Transverse colon (tissue), 4 donors: ENCODE data around the gene KAT8. TPM values are rescaled to one million over a fixed set of nuclear protein-coding genes. Genes with fewer than 3 reads are reported as not detected.
"Not testable (repeated sequence)": the region's sequence is repeated elsewhere in the genome, so short reads cannot be mapped to it uniquely, and the experiment has no call there.

Source experiments
- DNase-seq: peaks from one replicate; pipeline ENCODE4 v3.0.0-alpha.2; 2019
- H3K27ac ChIP-seq, 4 donors: fragments of 200-600 bp; sonication (generic); 2 replicates each; pipeline ENCODE4 v1.5.1; 2016 to 2018; ENCODE audit warnings: inconsistent platforms in 4 of 4
- H3K27me3 ChIP-seq: fragments of 200-600 bp; sonication (generic); 2 replicates; pipeline ENCODE4 v1.5.1; 2017; ENCODE audit warnings: inconsistent platforms
- H3K36me3 ChIP-seq, 4 donors: fragments of 200-600 bp; sonication (generic); 2 replicates each; pipeline ENCODE4 v1.5.1; 2017 to 2019; ENCODE audit warnings: inconsistent platforms in 4 of 4
- H3K4me1 ChIP-seq, 4 donors: fragments of 200-600 bp; sonication (generic); 2 replicates each; pipeline ENCODE4 v1.5.1; 2017 to 2020; ENCODE audit warnings: inconsistent platforms in 4 of 4
- H3K4me3 ChIP-seq, 4 donors: fragments of 200-600 bp; sonication (generic); 1 replicate in 1 of 4; 2 replicates in 3 of 4; pipeline versions ENCODE4 v1.5.1 to v1.6.1; 2017 to 2019; ENCODE audit warnings: inconsistent platforms in 4 of 4
- H3K9me3 ChIP-seq, 2 donors: fragments of 200-600 bp; sonication (generic); 2 replicates each; pipeline ENCODE4 v1.5.1; 2017 to 2019; ENCODE audit warnings: inconsistent platforms in 2 of 2
- EP300 ChIP-seq: sonication (generic); formaldehyde crosslinking; IDR thresholded peaks from one replicate; pipeline ENCODE4 v1.6.1; 2017; ENCODE audit warnings: antibody characterized with exemption, low read depth
- POLR2A ChIP-seq: fragments of 450-650 bp; IDR thresholded peaks from one replicate; pipeline ENCODE4 v1.6.1; 2016; ENCODE audit warnings: antibody characterized with exemption, mild to moderate bottlenecking, moderate library complexity
- POLR2AphosphoS5 ChIP-seq, 3 donors: sonication (generic); formaldehyde crosslinking; IDR thresholded peaks; one replicate each; pipeline ENCODE4 v1.6.1; 2016; ENCODE audit warnings: antibody characterized with exemption in 3 of 3
- WGBS, 2 donors: methylation state at CpG; one replicate each; pipeline ENCODE4 v1.1.5; 2018; ENCODE audit warnings: low coverage in 1 of 2; 5-methylcytosine and 5-hydroxymethylcytosine counted together
- in situ Hi-C, 4 donors: fragments of 200-750 bp; cut with MboI; loops; one replicate each; pipeline versions ENCODE4 v1.15.0 to v1.15.1; 2017; ENCODE audit warnings: low sequenced_read_pairs in 3 of 4, low pct_ligation_motif_present in 1 of 4, low pct_unique_long_range_greater_than_20kb in 1 of 4
- intact Hi-C: fragments of 100-400 bp; cut with DNase I; formaldehyde crosslinking; loops from one replicate; pipeline ENCODE4 v1.15.1; 2023; ENCODE audit warnings: low total_unique reads
- total RNA-seq, 4 donors: library from RNA; depleted of rRNA; stranded (reverse); fragments of >200 nt; gene quantifications; one replicate each; pipeline ENCODE4 v1.1.0, GENCODE V29; 2016
- TF ChIP-seq, protein P1 (sequence below), 5 experiments: fragments of 200-600 bp in 3 of 5; fragments of 450-650 bp in 2 of 5; sonication (generic) in 3 of 5; IDR thresholded peaks; 1 replicate in 2 of 5; 2 replicates in 3 of 5; pipeline ENCODE4 v1.5.1; 2016 to 2017; ENCODE audit warnings: antibody characterized with exemption in 5 of 5, inconsistent platforms in 3 of 5, mild to moderate bottlenecking in 2 of 5, moderate library complexity in 1 of 5

The KAT8 gene
- total RNA-seq, 4 donors from 2014 or later, result 61.0 to 93.5 (median 62.1) TPM

DNA sequence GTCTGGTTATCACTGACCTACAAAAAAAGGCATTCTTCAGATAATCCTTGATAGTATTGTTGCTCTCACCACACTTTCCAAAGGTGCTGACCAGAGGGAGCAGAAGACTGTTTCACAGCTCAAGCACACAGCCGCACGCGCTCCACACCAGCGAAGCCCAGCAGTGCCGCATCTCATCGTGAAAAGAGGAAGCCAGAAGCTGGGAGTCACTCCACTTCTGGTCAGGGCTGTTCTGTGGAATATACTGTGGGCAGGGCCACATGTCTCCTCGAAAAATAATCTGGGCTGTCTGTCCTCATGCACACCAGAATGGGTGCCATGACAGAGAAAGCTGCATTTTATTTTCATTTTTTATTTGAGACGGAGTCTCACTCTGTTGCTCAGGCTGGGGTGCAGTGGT lies 39.7 kb downstream of the KAT8 start:
- in situ Hi-C loops, result loop anchor here in 1 of 4 donors (25.0 kb wide), 1 partner anchor 170 kb away; the partner anchor contains the start of gene HSD3B7
- peaks cover 11% of the 10 kb centered on the region for H3K27me3 ChIP-seq
- no peak overlapping the region for H3K27ac ChIP-seq
- H3K36me3 ChIP-seq, result no peaks in the 10 kb centered on the region
- WGBS, 2 donors, result 46 to 50% methylated on average over 2 to 8 of the region's 8 CpGs
- DNase-seq, result peak; percentile 17
- TF ChIP-seq POLR2AphosphoS5 (IDR thresholded peaks at IDR 0.05) (no peak), POLR2A (no peak), EP300 (no peak)
- TF ChIP-seq, protein P1, sequence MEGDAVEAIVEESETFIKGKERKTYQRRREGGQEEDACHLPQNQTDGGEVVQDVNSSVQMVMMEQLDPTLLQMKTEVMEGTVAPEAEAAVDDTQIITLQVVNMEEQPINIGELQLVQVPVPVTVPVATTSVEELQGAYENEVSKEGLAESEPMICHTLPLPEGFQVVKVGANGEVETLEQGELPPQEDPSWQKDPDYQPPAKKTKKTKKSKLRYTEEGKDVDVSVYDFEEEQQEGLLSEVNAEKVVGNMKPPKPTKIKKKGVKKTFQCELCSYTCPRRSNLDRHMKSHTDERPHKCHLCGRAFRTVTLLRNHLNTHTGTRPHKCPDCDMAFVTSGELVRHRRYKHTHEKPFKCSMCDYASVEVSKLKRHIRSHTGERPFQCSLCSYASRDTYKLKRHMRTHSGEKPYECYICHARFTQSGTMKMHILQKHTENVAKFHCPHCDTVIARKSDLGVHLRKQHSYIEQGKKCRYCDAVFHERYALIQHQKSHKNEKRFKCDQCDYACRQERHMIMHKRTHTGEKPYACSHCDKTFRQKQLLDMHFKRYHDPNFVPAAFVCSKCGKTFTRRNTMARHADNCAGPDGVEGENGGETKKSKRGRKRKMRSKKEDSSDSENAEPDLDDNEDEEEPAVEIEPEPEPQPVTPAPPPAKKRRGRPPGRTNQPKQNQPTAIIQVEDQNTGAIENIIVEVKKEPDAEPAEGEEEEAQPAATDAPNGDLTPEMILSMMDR (IDR thresholded peaks at IDR 0.05), result no peak
- intact Hi-C loops, result no loop called here
- H3K4me3 ChIP-seq, result no peak overlapping the region
- H3K9me3 ChIP-seq, result no peaks in the 10 kb centered on the region
- peaks cover 0 to 11% (median 1%) of the 10 kb centered on the region in 4 donors for H3K4me1 ChIP-seq

DNA sequence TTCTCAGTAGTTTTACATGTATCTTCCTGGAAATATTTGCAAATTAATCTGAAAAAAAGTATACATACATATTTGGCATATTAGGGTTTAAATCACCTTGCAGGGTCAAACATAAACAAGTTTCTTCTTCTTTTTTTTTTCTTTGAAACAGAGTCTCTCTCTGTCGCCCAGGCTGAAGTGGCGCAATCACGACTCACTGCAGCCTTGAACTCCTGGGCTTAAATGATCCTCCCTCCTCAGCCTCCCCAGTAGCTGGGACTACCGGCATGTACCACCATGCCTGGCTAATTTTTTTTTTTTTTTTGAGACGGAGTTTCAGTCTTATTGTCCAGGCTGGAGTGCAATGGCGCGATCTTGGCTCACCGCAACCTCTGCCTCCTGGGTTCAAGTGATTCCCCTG lies 49.9 kb downstream of the KAT8 start:
- H3K27me3 ChIP-seq, result no peaks in the 10 kb centered on the region
- no peaks in the 10 kb centered on the region for H3K36me3 ChIP-seq
- in situ Hi-C loops, result loop anchor here in 1 of 4 donors (25.0 kb wide), 1 partner anchor 180 kb away; the partner anchor contains the start of gene HSD3B7
- H3K9me3 ChIP-seq, result no peaks in the 10 kb centered on the region
- TF ChIP-seq, protein P1 (IDR thresholded peaks at IDR 0.05), result no peak
- TF ChIP-seq POLR2AphosphoS5 (IDR thresholded peaks at IDR 0.05) (no peak), EP300 (no peak), POLR2A (no peak)
- no peak overlapping the region for H3K4me3 ChIP-seq
- no peaks in the 10 kb centered on the region for H3K4me1 ChIP-seq
- intact Hi-C loops, result no loop called here
- no peak for DNase-seq
- no peak overlapping the region for H3K27ac ChIP-seq
- WGBS, 2 donors, result 90 to 91% methylated on average over 4 to 8 of the region's 8 CpGs

DNA sequence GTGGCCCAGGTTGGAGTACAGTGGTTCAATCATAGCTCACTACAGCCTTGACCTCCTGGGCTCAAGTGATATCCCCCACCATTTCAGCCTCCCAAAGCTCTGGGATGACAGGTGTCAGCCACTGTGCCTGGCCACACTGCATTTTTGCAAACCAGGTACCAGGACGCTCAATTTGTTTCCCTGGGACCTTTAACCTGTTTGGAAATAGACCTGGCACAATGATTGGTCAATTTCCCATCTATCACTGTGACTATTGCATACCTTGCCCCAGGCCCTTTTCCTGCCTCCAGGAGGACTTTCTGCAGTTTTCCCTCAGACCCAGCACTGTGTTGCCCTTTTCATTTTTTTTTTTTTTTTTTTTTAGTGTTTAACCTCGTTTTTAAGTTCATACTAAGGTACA lies 51.4 kb downstream of the KAT8 start:
- no peak for DNase-seq

DNA sequence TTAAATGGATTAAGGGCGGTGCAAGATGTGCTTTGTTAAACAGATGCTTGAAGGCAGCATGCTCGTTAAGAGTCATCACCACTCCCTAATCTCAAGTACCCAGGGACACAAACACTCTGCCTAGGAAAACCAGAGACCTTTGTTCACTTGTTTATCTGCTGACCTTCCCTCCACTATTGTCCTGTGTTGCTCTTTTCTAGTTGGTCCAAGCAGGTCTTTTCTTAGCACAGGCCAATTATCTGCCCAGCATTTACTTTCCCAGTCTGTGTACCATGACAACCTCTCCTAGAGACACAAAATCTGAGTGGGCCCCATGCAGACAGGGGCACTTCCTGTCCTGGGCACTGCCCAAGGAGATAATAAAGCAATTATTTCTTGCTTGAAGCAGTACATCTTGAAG lies 52.6 kb downstream of the KAT8 start:
- H3K4me1 ChIP-seq, H3K27ac ChIP-seq, H3K9me3 ChIP-seq, H3K4me3 ChIP-seq, intact Hi-C loops, DNase-seq, H3K36me3 ChIP-seq, H3K27me3 ChIP-seq: not testable (repeated sequence)
- in situ Hi-C loops, result loop anchor here in 1 of 4 donors (25.0 kb wide), 1 partner anchor 183 kb away; the partner anchor contains the start of gene HSD3B7
- no CpG with 5 or more reads among the region's 2 CpGs for WGBS, 2 donors

More for the DNA sequence above, 51.4 kb downstream of the KAT8 start:
- no peak overlapping the region for H3K27ac ChIP-seq
- intact Hi-C loops (no loop called here), in situ Hi-C loops (loop anchor here in 1 of 4 donors (25.0 kb wide), 1 partner anchor 182 kb away; the partner anchor contains the start of gene HSD3B7)
- TF ChIP-seq EP300 (no peak), POLR2A (no peak), POLR2AphosphoS5 (IDR thresholded peaks at IDR 0.05) (no peak)
- TF ChIP-seq, protein P1 (IDR thresholded peaks at IDR 0.05), result no peak
- H3K36me3 ChIP-seq, result no peaks in the 10 kb centered on the region
- H3K4me1 ChIP-seq, result no peaks in the 10 kb centered on the region
- no peak overlapping the region for H3K4me3 ChIP-seq
- H3K9me3 ChIP-seq, result no peaks in the 10 kb centered on the region
- no peaks in the 10 kb centered on the region for H3K27me3 ChIP-seq
- WGBS, 2 donors, result 39 to 79% methylated on average over 2 of the region's 2 CpGs

DNA sequence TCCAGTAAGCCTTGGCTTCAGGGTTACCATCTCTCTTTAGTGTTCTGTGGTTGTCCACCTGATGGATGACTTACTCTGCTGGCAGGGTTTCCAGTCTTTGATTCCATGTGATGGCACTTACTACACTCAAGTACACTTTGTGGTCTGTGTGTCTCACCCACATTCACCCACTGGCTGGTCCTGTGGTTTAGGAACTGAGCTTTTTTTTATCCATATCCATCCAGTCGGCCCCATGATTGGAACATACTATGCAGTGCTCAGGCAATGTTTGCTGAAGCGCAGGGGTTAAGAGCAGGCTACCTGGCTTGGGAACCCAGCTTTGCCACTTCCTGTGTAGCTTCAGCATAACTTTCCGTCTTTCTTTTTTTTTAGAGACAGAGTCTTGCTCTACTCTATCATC lies 59.7 kb downstream of the KAT8 start:
- DNase-seq, result no peak
- intact Hi-C loops, result no loop called here

More for the DNA sequence above, 59.7 kb downstream of the KAT8 start:
- Histone ChIP-seq H3K4me1 (peaks cover 11 to 22% (median 20%) of the 10 kb centered on the region in 4 donors), H3K27ac (no peak overlapping the region), H3K9me3 (no peaks in the 10 kb centered on the region), H3K4me3 (no peak overlapping the region), H3K27me3 (no peaks in the 10 kb centered on the region), H3K36me3 (no peaks in the 10 kb centered on the region)
- TF ChIP-seq POLR2AphosphoS5 (IDR thresholded peaks at IDR 0.05) (no peak), EP300 (no peak), POLR2A (no peak)
- TF ChIP-seq, protein P1 (IDR thresholded peaks at IDR 0.05), result no peak
- WGBS, 2 donors, result 40 to 69% methylated on average over 1 to 3 of the region's 3 CpGs
- in situ Hi-C loops, result loop anchor here in 1 of 4 donors (25.0 kb wide), 1 partner anchor 260 kb away; the partner anchor contains the start of genes COX6A2 and ZNF843
